ENCODE data around the gene GTF2A2.
"Not testable (repeated sequence)": the region's sequence is repeated elsewhere in the genome, so short reads cannot be mapped to it uniquely, and the experiment has no call there.

GTF2A2 gene, protein sequence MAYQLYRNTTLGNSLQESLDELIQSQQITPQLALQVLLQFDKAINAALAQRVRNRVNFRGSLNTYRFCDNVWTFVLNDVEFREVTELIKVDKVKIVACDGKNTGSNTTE

DNA sequence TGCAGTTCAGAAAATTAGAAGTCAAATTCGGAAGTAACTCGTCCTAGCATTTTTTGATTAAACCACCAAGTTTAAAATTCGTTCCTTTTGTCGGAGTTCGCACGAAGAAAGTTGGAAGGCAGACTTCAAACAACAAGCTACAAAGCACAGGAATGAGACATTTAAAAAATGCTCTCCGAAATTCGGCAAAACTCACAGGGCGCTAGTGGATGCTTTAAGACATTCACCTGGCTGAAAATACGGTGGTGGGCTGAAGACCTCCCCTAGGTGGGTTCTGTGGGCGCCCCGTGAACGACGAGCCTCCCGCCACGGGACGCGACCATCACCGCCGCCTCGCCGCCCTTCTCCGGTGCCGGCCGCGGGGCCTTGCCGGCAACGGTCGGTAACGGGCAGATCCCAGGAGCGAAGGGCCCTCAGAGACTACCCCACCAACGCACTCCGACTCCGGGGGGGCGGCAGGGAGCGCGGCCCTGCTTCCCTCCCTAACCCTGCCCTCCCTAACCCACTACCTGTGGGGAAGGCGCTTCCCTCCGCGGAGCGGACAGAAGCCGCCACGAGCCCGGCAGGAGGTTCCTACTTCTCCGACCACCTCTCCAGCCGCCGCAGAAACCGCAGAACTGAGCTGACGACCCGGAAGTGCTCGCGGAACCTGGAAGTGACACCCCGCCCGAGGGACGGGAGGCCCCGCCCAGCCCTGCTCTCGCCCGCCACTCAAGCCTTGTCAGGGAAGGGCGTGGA, at the start of gene GTF2A2:
GTF2A2 (minus strand) TSS at position 619 of the 738 bp plus-strand sequence. CDS start 5,238 bp downstream, outside the sequence.
- Histone ChIP-seq H3K36me3 (ENCODE audit: control insufficient read depth, insufficient read depth, low read length, severe bottlenecking) (peaks cover 27% of the 10 kb centered on the region), H3K9me3 (ENCODE audit: control insufficient read depth, low read length) (no peaks in the 10 kb centered on the region), H3K9ac (ENCODE audit: low read length) (peak within 1 kb of the TSS; percentile 94), H3K27me3 (replicated peaks; ENCODE audit: control insufficient read depth, insufficient read depth, low read length) (no peaks in the 10 kb centered on the region), H3K4me3 (ENCODE audit: low read length) (peak within 1 kb of the TSS; percentile 96), H3K4me1 (ENCODE audit: control insufficient read depth, insufficient read depth, low read length) (peaks cover 28% of the 10 kb centered on the region)
- DNase-seq (ENCODE audit: low read depth), result peak; percentile 98

DNA sequence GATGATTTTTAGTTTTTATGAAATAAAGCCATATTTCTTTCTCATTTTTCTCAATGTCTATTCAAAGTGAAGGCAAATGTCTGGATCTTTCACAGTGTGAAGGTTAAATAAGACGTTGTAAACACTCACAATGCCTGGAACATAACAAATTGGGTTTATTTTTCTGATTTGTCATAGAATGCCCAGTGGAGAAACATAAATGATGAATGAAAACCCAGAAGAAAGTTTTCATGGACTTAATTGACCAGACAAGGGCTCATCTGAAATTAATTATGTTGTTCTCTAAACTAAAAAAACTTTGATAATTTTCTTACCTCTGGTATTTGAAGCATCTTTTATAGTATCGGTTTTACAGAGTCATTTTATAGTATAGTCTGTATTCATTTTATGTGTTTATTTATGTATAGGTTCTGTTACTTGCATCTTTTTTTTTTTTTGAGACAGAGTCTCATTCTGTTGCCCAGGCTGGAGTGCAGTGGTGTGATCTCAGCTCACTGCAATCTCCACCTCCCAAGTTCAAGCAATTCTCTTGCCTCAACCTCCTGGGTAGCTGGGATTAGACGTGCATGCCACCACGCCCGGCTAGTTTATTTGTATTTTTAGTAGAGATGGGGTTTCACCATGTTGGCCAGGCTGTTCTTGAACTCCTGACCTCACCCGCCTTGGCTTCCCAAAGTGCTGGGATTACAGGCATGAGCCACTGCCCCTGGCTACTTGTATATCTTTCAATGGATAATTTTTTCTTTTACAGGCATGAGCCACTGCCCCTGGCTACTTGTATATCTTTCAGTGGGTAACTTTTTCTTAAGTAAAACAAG, 46.9 kb upstream of the GTF2A2 start:
- H3K9ac ChIP-seq (ENCODE audit: low read length), result no peak overlapping the region
- DNase-seq (ENCODE audit: low read depth), result peak; percentile 84
- no peaks in the 10 kb centered on the region for H3K4me1 ChIP-seq (ENCODE audit: control insufficient read depth, insufficient read depth, low read length)
- no peak overlapping the region for H3K4me3 ChIP-seq (ENCODE audit: low read length)
- no peaks in the 10 kb centered on the region for H3K27me3 ChIP-seq (replicated peaks; ENCODE audit: control insufficient read depth, insufficient read depth, low read length)
- H3K9me3 ChIP-seq (ENCODE audit: control insufficient read depth, low read length), result peaks cover 9% of the 10 kb centered on the region
- no peaks in the 10 kb centered on the region for H3K36me3 ChIP-seq (ENCODE audit: control insufficient read depth, insufficient read depth, low read length, severe bottlenecking)

DNA sequence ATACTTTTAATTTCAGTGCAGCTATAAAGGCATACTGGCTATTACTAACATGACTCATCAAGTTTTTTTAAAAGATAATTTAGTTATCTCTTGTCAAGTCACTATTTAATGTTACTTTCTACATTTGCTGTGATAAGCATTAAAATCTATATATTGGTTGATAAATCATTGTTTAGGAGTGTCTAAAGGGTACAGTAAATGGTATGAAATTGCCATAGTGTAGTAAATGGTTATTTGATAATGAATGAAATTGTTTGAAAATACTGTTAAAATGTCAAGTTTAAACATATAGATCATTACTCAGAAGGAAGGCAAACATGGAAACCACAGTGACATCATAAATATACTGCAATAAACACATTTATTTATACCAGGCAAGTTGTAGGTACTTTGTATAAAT, 45.0 kb upstream of the GTF2A2 start:
- H3K36me3 ChIP-seq (ENCODE audit: control insufficient read depth, insufficient read depth, low read length, severe bottlenecking), result no peaks in the 10 kb centered on the region
- no peak overlapping the region for H3K9ac ChIP-seq (ENCODE audit: low read length)
- H3K27me3 ChIP-seq (replicated peaks; ENCODE audit: control insufficient read depth, insufficient read depth, low read length), result no peaks in the 10 kb centered on the region
- H3K4me1 ChIP-seq (ENCODE audit: control insufficient read depth, insufficient read depth, low read length), result no peaks in the 10 kb centered on the region
- DNase-seq (ENCODE audit: low read depth), result no peak
- no peak overlapping the region for H3K4me3 ChIP-seq (ENCODE audit: low read length)
- peaks cover 2% of the 10 kb centered on the region for H3K9me3 ChIP-seq (ENCODE audit: control insufficient read depth, low read length)

DNA sequence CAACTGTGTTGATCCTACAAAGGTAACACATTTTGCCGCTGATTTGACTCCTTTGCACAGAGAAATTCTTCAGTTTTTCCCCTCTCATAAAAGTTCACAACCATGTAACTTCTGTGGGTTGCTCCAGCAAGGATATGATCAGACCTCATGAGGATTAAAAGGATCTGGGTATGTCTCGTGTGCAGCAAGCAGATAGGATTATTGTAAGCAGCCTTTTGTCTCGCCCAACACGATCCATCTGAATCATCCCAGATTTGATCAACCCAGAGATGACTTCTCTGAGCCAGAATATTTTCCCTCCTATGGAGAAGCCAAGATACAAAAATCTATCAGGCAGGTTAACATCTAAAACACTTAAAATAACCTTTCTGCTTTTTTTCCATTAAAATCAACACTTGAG, 44.6 kb upstream of the GTF2A2 start:
- no peak for DNase-seq (ENCODE audit: low read depth)
- no peak overlapping the region for H3K4me3 ChIP-seq (ENCODE audit: low read length)
- H3K9ac ChIP-seq (ENCODE audit: low read length), result no peak overlapping the region
- H3K27me3 ChIP-seq (replicated peaks; ENCODE audit: control insufficient read depth, insufficient read depth, low read length), result no peaks in the 10 kb centered on the region
- no peaks in the 10 kb centered on the region for H3K4me1 ChIP-seq (ENCODE audit: control insufficient read depth, insufficient read depth, low read length)
- no peaks in the 10 kb centered on the region for H3K9me3 ChIP-seq (ENCODE audit: control insufficient read depth, low read length)
- no peaks in the 10 kb centered on the region for H3K36me3 ChIP-seq (ENCODE audit: control insufficient read depth, insufficient read depth, low read length, severe bottlenecking)

DNA sequence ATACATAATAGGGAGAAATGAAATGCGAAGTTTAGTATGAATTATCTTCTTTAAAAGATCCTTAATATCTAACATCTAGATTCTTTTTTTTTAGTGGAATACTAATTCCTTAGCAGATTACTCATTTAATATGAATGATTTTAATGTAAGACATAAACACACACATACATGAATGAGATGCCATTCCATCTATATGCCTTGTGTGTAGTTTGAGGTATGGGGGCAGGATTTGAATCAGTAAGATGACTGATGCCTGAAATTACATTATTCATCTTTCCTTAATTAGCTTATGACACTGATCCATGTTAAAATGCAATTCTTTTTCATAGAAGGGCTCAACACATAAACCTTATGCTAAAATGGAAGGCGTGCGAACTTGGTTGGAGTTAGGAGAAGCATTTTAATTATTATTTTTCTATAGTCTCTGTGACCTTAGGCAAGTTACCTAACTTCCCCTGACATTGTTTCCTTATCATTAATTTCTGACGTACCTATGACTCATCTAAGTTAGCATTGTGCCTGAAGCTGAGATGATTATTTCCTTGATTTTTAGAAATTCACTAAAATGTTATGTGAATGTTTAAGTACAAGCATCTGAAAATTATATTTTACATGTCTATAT, 42.6 kb upstream of the GTF2A2 start:
- Histone ChIP-seq H3K27me3 (replicated peaks; ENCODE audit: control insufficient read depth, insufficient read depth, low read length) (no peaks in the 10 kb centered on the region), H3K4me3 (ENCODE audit: low read length) (no peak overlapping the region), H3K9ac (ENCODE audit: low read length) (no peak overlapping the region), H3K36me3 (ENCODE audit: control insufficient read depth, insufficient read depth, low read length, severe bottlenecking) (no peaks in the 10 kb centered on the region), H3K9me3 (ENCODE audit: control insufficient read depth, low read length) (no peaks in the 10 kb centered on the region), H3K4me1 (ENCODE audit: control insufficient read depth, insufficient read depth, low read length) (no peaks in the 10 kb centered on the region)
- no peak for DNase-seq (ENCODE audit: low read depth)

DNA sequence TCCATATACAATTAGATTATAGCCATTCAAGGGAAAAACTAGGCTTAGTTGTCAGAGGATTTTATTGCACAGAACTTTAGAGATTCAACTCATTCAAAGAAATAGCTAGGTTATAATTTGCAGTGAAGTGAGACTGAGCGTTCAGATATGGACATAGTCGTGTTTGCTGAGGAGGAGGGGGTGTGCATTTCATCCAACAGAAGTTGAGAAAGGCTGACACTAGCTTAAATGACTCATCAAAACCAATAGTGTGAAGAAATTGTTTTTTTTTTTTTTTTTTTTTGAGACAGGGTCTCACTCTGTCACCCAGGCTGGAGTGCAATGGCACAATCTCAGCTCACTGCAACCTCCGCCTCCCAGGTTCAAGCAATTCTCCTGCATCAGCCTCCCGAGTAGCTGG, 40.8 kb upstream of the GTF2A2 start:
- not testable (repeated sequence) for H3K9ac ChIP-seq (ENCODE audit: low read length); H3K36me3 ChIP-seq (ENCODE audit: control insufficient read depth, insufficient read depth, low read length, severe bottlenecking); H3K4me1 ChIP-seq (ENCODE audit: control insufficient read depth, insufficient read depth, low read length); H3K4me3 ChIP-seq (ENCODE audit: low read length); H3K9me3 ChIP-seq (ENCODE audit: control insufficient read depth, low read length); H3K27me3 ChIP-seq (replicated peaks; ENCODE audit: control insufficient read depth, insufficient read depth, low read length); DNase-seq (ENCODE audit: low read depth)

DNA sequence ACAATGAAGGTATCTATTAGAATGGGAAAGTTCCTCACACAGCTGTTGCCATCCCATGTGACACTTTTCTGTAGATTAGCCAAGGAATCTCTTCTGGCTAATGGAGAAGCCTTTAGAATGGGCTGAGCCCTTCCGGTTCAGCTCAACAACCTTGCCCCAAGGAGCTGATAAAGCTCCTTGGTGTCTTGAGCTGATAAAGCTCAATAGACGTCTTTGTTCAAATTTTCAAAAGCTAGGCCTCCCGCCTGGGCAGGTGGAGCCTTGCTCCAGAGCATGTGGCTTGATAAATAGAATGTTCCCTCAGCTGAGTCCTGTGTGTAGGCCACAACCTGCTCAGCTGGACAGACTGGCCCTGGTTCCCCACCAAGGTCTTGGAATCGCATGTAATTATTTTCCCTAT, 39.0 kb upstream of the GTF2A2 start:
- DNase-seq (ENCODE audit: low read depth), result no peak

DNA sequence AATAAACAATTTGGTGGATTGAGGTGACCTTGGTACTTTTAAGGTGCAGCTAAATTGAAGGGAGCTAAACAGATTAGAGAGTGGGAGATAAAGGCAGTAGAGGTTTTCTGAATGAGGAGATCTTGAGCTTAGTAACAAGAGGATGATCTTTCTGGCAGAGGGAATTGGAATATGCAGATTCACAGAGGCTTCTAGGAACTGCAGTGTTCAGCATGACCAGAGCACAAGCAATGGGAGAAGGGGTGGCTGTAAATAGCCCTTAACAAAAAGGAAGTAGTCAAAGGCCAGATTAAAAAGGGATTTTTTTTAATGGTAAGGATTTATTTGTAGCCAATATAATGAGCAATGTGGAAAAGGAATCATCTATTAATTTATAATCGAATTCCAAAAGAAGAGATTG, 37.5 kb upstream of the GTF2A2 start:
- Histone ChIP-seq H3K4me1 (ENCODE audit: control insufficient read depth, insufficient read depth, low read length) (peaks cover 6% of the 10 kb centered on the region), H3K36me3 (ENCODE audit: control insufficient read depth, insufficient read depth, low read length, severe bottlenecking) (no peaks in the 10 kb centered on the region)
- no peak for DNase-seq (ENCODE audit: low read depth)

More for the DNA sequence above, 39.0 kb upstream of the GTF2A2 start:
- Histone ChIP-seq H3K9me3 (ENCODE audit: control insufficient read depth, low read length) (no peaks in the 10 kb centered on the region), H3K4me1 (ENCODE audit: control insufficient read depth, insufficient read depth, low read length) (no peaks in the 10 kb centered on the region), H3K4me3 (ENCODE audit: low read length) (no peak overlapping the region), H3K27me3 (replicated peaks; ENCODE audit: control insufficient read depth, insufficient read depth, low read length) (no peaks in the 10 kb centered on the region), H3K9ac (ENCODE audit: low read length) (no peak overlapping the region), H3K36me3 (ENCODE audit: control insufficient read depth, insufficient read depth, low read length, severe bottlenecking) (no peaks in the 10 kb centered on the region)

DNA sequence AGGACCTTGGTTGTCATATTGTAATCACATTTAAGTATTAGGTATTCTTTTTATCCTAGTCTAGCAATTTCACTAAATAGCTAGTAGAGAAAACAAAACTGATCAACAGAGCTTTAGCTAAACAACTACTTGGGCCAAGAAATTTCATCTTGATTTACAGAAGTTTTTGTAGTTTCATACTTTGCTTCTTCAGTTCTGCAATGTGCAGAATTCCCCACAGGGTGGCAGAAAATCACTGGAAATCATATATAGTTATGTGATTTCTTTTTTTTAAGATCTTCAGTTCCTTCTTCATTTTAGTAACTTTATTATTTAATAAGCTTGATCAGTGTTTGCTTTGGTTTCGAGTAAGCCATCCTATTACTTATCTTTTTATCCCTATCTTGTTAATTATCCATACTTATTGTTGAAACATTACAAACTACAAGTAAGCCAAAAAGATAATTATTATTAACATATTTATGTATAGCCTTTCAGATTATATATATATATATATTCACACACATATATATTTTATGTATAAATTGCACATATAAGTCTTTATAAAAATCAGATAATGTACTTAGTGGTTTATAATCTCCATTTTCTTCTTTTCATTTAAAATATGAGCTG, 34.0 kb upstream of the GTF2A2 start:
- Histone ChIP-seq H3K9me3 (ENCODE audit: control insufficient read depth, low read length) (no peaks in the 10 kb centered on the region), H3K9ac (ENCODE audit: low read length) (no peak overlapping the region), H3K4me3 (ENCODE audit: low read length) (no peak overlapping the region), H3K27me3 (replicated peaks; ENCODE audit: control insufficient read depth, insufficient read depth, low read length) (no peaks in the 10 kb centered on the region), H3K4me1 (ENCODE audit: control insufficient read depth, insufficient read depth, low read length) (peaks cover 22% of the 10 kb centered on the region), H3K36me3 (ENCODE audit: control insufficient read depth, insufficient read depth, low read length, severe bottlenecking) (no peaks in the 10 kb centered on the region)
- DNase-seq (ENCODE audit: low read depth), result peak; percentile 84

More for the DNA sequence above, 37.5 kb upstream of the GTF2A2 start:
- no peak overlapping the region for H3K9ac ChIP-seq (ENCODE audit: low read length)
- H3K9me3 ChIP-seq (ENCODE audit: control insufficient read depth, low read length), result no peaks in the 10 kb centered on the region
- no peak overlapping the region for H3K4me3 ChIP-seq (ENCODE audit: low read length)
- no peaks in the 10 kb centered on the region for H3K27me3 ChIP-seq (replicated peaks; ENCODE audit: control insufficient read depth, insufficient read depth, low read length)

DNA sequence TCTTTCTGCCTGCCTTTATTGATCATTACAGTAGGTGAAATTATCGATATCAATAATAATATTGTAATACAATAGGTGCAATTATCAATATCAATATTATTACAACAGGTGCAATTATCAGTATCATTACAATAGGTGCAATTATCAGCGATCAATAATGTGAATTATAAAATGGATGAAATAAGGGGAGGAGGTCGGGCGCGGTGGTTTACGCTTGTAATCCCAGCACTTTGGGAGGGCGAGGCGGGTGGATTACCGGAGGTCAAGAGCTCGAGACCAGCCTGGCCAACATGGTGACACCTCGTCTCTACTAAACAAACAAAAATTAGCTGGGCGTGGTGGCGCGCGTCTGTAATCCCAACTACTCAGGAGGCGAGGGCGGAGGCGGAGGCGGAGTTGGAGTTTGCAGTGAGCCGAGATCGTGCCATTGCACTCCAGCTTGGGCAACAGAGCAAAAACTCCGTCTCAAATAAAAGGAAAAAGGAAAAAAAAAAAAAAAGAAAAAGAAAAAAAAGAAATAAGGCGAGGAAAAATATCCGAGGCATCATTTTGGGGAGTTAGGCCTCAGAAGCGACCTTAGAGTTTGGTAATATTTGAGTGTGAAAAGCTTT, 32.4 kb upstream of the GTF2A2 start:
- Histone ChIP-seq H3K4me3 (ENCODE audit: low read length) (peak overlapping the region; percentile 94), H3K9me3 (ENCODE audit: control insufficient read depth, low read length) (no peaks in the 10 kb centered on the region), H3K27me3 (replicated peaks; ENCODE audit: control insufficient read depth, insufficient read depth, low read length) (no peaks in the 10 kb centered on the region), H3K36me3 (ENCODE audit: control insufficient read depth, insufficient read depth, low read length, severe bottlenecking) (no peaks in the 10 kb centered on the region), H3K9ac (ENCODE audit: low read length) (peak overlapping the region; percentile 98), H3K4me1 (ENCODE audit: control insufficient read depth, insufficient read depth, low read length) (peaks cover 34% of the 10 kb centered on the region)
- peak; percentile 77 for DNase-seq (ENCODE audit: low read depth)

Data from adipocyte (in vitro differentiated cells).